ENCODE measurements around the gene MAGI3.

GRCh38 chr1:113615425-113615824, 225.1 kb downstream of the MAGI3 start:
- TF ChIP-seq CTCF (IDR thresholded peaks at IDR 0.05 in 4 of 5, conservative IDR thresholded peaks at IDR 0.05 in 1 of 5) (no peak), POLR2A (IDR thresholded peaks at IDR 0.05) (no peak)
